Muscle layer of colon (tissue), 2 donors: ENCODE measurements around the gene THOC5.

Experiments
- H3K27ac ChIP-seq: one replicate; pipeline ENCODE4 v1.7.0; 2013; ENCODE audit warnings: low read depth, mild to moderate bottlenecking, low read length, moderate library complexity
- H3K27me3 ChIP-seq, 2 donors: one replicate each; pipeline ENCODE4 v1.7.0; 2013; ENCODE audit warnings: low read length in 2 of 2, mild to moderate bottlenecking in 2 of 2; ENCODE audit not compliant: insufficient read depth in 2 of 2, control insufficient read depth in 1 of 2
- H3K36me3 ChIP-seq: one replicate; pipeline ENCODE4 v1.7.0; 2013; ENCODE audit warnings: mild to moderate bottlenecking, low read length; ENCODE audit not compliant: insufficient read depth
- H3K4me1 ChIP-seq: one replicate; pipeline ENCODE4 v1.7.0; 2013; ENCODE audit warnings: mild to moderate bottlenecking, low read length; ENCODE audit not compliant: insufficient read depth
- H3K4me3 ChIP-seq, 2 donors: one replicate each; pipeline ENCODE4 v1.7.0; 2013; ENCODE audit warnings: low read length in 2 of 2, low read depth in 1 of 2, mild to moderate bottlenecking in 1 of 2, moderate library complexity in 1 of 2
- H3K9ac ChIP-seq: one replicate; pipeline ENCODE4 v1.7.0; 2013; ENCODE audit warnings: low read length
- H3K9me3 ChIP-seq: one replicate; pipeline ENCODE4 v1.7.0; 2013; ENCODE audit warnings: mild to moderate bottlenecking, low read length
- donor health status: abdominal sarcoma.
- donor health status: Adenocarcinoma of cecum.

The THOC5 gene

GRCh38 chr22:29480512-29481264, 72.9 kb downstream of the THOC5 start:
- Histone ChIP-seq H3K9ac (no peak overlapping the region), H3K27me3 (peaks cover 34 to 54% of the 10 kb centered on the region in 2 donors), H3K4me1 (peaks cover 4% of the 10 kb centered on the region), H3K36me3 (no peaks in the 10 kb centered on the region), H3K4me3 (peak overlapping the region; percentile 23 to 38), H3K27ac (no peak overlapping the region), H3K9me3 (no peaks in the 10 kb centered on the region)

DNA sequence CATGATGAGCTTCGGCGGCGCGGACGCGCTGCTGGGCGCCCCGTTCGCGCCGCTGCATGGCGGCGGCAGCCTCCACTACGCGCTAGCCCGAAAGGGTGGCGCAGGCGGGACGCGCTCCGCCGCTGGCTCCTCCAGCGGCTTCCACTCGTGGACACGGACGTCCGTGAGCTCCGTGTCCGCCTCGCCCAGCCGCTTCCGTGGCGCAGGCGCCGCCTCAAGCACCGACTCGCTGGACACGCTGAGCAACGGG, 73.4 kb downstream of the THOC5 start:
- Histone ChIP-seq H3K9ac (no peak overlapping the region), H3K4me1 (peaks cover 4% of the 10 kb centered on the region), H3K9me3 (no peaks in the 10 kb centered on the region), H3K27ac (no peak overlapping the region), H3K36me3 (no peaks in the 10 kb centered on the region), H3K4me3 (peak overlapping the region in 1 of 2 donors; percentile 23), H3K27me3 (peaks cover 34 to 58% of the 10 kb centered on the region in 2 donors)

DNA sequence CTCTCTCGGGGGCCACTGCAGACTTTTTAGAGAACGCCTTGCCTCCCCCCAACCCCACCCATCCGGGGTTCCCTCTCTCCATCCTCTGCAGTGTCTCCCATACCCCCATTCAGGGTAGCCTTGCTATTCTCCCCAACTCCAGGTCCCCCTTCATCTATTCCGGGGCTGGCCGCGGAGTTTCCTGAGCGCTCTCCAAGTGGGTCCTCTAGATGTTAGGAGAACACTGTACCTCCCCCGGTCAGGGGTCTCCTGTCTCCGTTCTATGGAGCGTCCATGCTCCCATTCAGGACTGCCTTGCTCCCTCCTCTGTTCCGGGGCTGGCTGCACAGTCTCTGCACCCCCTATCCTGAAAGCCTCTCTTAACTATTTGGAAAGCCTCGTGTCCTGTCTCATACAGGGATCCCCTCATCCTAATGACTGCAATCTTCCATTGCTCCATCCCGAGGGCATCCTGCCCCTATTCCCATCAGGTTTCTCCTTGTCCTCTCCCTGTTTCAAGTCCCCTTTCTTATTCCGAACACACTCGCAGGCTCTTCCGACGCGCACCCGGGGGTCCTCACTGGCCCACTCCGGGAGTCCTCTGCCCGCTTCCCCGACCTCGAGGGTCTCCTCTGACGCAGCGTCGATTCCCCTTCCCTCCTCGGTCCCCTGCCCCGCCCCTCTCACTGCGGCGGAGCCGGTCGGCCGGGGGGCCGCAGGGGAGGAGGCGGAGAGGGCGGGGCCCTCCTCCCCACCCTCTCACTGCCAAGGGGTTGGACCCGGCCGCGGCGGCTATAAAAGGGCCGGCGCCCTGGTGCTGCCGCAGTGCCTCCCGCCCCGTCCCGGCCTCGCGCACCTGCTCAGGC, 73.9 kb downstream of the THOC5 start, which contains the start of gene NEFH:
Gene NEFH, plus strand, starts transcription at position 802 of the 845 bp plus-strand sequence. CDS start 45 bp downstream, outside the sequence.
- Histone ChIP-seq H3K9me3 (no peaks in the 10 kb centered on the region), H3K4me3 (peak within 1 kb of the TSS; percentile 23 to 38), H3K4me1 (peaks cover 4% of the 10 kb centered on the region), H3K27me3 (peaks cover 34 to 58% of the 10 kb centered on the region in 2 donors), H3K9ac (no peak within 1 kb of the TSS), H3K36me3 (no peaks in the 10 kb centered on the region), H3K27ac (no peak within 1 kb of the TSS)

DNA sequence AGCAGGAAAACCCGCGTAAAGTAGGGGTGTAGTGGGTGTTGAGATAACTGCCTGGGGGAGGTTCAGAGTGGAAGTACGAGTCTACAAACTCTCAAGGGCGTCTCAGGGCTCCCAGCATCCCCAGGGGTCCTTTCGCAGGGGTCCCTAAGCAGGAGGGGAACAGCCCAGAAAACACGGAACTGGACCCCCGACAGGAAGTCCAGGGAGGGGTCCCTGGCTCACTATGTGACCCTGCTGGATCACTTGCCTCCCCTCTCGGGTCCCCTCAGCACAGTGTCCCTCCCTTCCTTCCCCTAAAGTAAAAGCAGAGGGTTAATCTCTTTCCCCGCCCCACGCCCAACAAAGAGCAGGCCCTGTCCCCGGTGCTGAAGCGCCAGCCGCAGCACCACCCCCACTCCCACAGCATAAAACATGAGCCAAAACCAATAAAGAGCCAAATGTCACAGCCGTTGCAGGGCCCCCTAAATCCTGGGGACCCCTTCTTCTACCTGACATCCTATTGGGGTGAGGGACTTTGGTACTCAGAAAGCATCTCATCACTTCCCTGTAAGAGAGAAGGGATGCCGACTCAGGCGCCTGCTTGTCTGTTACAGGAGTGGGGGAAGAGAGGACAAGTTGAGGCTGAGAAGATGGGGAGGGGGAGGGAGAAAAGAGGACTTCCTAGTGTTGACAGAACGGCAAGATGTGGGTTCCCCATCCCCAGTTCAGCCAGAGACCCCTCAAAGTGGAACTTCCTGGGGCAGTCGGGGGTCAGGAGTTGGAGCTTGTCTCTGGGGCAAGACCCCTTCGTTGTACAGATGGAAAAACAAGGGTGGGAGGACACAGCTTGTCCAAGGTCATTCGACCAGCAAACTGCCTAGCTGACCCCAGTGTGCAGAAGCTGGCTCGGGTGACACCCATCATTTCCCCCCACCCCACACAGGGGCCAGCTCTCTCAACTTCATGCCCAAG, 75.0 kb downstream of the THOC5 start:
- Histone ChIP-seq H3K36me3 (no peaks in the 10 kb centered on the region), H3K27ac (no peak overlapping the region), H3K4me3 (no peak overlapping the region), H3K4me1 (peaks cover 4% of the 10 kb centered on the region), H3K27me3 (peaks cover 34 to 58% of the 10 kb centered on the region in 2 donors), H3K9ac (no peak overlapping the region), H3K9me3 (no peaks in the 10 kb centered on the region)

DNA sequence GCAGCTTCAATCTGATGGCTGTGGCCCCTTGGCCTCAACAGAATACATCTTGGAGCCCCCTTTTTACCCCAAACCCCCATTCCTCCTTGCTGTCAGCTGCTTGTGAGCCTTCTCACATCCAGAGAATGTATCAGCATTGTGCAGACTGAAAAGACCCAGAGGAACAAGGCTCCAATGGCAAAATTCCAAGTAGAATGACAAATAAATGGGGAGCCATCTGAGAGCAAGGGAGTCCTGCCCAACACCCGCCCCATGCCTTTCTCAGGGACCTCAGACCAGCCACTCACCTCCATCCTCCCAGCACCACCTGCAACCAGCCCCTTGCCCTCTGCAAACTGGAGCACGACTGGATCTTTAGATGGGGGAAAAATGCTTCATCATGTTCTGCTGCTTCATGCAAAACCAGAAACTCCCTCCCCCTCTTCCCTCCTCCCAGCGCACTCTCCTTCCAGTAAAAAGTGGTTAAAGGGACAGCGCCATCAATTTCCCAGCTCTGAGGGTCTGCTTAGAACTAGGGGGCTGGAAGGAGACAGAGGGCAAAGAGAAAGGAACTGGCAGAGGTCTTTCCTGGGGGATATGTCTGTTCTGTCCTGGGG, 75.7 kb downstream of the THOC5 start:
- Histone ChIP-seq H3K4me1 (peaks cover 4% of the 10 kb centered on the region), H3K36me3 (no peaks in the 10 kb centered on the region), H3K9ac (no peak overlapping the region), H3K4me3 (no peak overlapping the region), H3K27me3 (peaks cover 32 to 57% of the 10 kb centered on the region in 2 donors), H3K9me3 (no peaks in the 10 kb centered on the region), H3K27ac (no peak overlapping the region)

- Histone ChIP-seq H3K9me3 (no peaks in the 10 kb centered on the region), H3K9ac (no peak overlapping the region), H3K36me3 (no peaks in the 10 kb centered on the region), H3K27me3 (peaks cover 19 to 45% of the 10 kb centered on the region in 2 donors), H3K27ac (no peak overlapping the region), H3K4me3 (no peak overlapping the region), H3K4me1 (peaks cover 2% of the 10 kb centered on the region)
Observed at GRCh38 chr22:29476116-29476515, 77.4 kb downstream of the THOC5 start.

- Histone ChIP-seq H3K9me3 (no peaks in the 10 kb centered on the region), H3K27ac (no peak overlapping the region), H3K27me3 (peaks cover 16 to 45% of the 10 kb centered on the region in 2 donors), H3K4me3 (no peak overlapping the region), H3K9ac (no peak overlapping the region), H3K4me1 (no peaks in the 10 kb centered on the region), H3K36me3 (no peaks in the 10 kb centered on the region)
Observed at GRCh38 chr22:29475550-29475949, 78.0 kb downstream of the THOC5 start.

- H3K9ac ChIP-seq, result no peak overlapping the region
- no peak overlapping the region for H3K4me3 ChIP-seq
- no peaks in the 10 kb centered on the region for H3K9me3 ChIP-seq
- H3K27me3 ChIP-seq, result peaks cover 5 to 26% of the 10 kb centered on the region in 2 donors
- H3K36me3 ChIP-seq, result no peaks in the 10 kb centered on the region
- no peaks in the 10 kb centered on the region for H3K4me1 ChIP-seq
- H3K27ac ChIP-seq, result no peak overlapping the region
Observed at GRCh38 chr22:29473001-29473400, 80.6 kb downstream of the THOC5 start.

DNA sequence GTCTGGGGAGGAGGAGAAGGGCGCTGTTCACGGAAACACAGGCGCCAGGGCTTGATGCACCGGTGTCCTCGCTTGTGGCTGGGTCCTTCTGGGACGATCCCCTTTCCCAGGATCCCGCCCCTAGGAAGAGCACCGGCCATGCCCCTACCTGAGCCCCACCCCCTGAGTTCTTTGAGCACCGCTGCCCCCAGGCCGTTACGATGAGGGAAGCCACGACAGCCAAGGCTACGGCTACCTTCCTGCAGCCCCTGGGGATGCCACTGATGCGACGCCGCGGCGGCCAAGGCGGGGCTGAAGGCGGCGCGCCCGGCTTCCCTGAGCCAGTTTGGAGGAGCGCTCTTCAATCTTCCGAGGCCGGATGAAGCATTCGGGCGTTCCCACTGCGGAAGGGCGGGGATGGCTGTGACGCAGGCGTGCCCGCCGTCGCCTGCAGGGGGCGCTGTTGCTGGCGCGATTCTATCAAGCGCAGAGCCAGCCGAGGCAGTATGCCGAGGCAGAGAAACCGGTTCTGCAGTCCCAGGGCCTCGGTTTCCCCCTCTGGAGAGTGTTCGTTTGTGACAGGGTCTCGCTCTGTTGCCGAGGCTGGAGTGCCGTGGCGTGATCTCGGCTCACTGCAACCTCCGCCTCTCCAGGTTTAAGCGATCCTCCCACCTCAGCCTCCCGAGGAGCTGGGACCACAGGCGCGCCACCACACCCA, 83.2 kb downstream of the THOC5 start:
- peaks cover 5 to 16% of the 10 kb centered on the region in 2 donors for H3K27me3 ChIP-seq

GRCh38 chr22:29469755-29470154, 83.8 kb downstream of the THOC5 start:
- Histone ChIP-seq H3K9ac (no peak overlapping the region), H3K4me3 (peak overlapping the region in 1 of 2 donors; percentile 32), H3K27ac (no peak overlapping the region), H3K36me3 (no peaks in the 10 kb centered on the region), H3K4me1 (no peaks in the 10 kb centered on the region), H3K27me3 (peaks cover 5 to 16% of the 10 kb centered on the region in 2 donors), H3K9me3 (no peaks in the 10 kb centered on the region)

More for the DNA sequence above, 83.2 kb downstream of the THOC5 start:
- H3K4me3 ChIP-seq, result peak overlapping the region; percentile 23 to 32
- no peaks in the 10 kb centered on the region for H3K36me3 ChIP-seq
- H3K27ac ChIP-seq, result no peak overlapping the region
- no peaks in the 10 kb centered on the region for H3K4me1 ChIP-seq
- H3K9me3 ChIP-seq, result no peaks in the 10 kb centered on the region
- no peak overlapping the region for H3K9ac ChIP-seq
